Fibroblast of mammary gland (primary cell): Measurements from ENCODE around the gene KIF14.
"Not testable (repeated sequence)": the region's sequence is repeated elsewhere in the genome, so short reads cannot be mapped to it uniquely, and the experiment has no call there.

Experiments
- DNase-seq: peaks from one replicate; pipeline ENCODE4 v3.0.0-alpha.2; 2010; ENCODE audit warnings: low read depth
- H3K4me3 ChIP-seq: 2 replicates; pipeline ENCODE4 v1.5.1; 2011; ENCODE audit warnings: low read depth, mild to moderate bottlenecking, low read length, moderate library complexity; ENCODE audit not compliant: control insufficient read depth
- TF ChIP-seq, protein P1 (sequence below): conservative IDR thresholded peaks from 2 replicates; pipeline ENCODE4 v1.5.1; 2011; ENCODE audit warnings: low read depth, low read length, inconsistent platforms; ENCODE audit not compliant: control insufficient read depth, insufficient read depth

The KIF14 gene

GRCh38 chr1:200561856-200562214 is 58.7 kb downstream of the KIF14 start:
- DNase-seq, result no peak
- TF ChIP-seq, protein P1, sequence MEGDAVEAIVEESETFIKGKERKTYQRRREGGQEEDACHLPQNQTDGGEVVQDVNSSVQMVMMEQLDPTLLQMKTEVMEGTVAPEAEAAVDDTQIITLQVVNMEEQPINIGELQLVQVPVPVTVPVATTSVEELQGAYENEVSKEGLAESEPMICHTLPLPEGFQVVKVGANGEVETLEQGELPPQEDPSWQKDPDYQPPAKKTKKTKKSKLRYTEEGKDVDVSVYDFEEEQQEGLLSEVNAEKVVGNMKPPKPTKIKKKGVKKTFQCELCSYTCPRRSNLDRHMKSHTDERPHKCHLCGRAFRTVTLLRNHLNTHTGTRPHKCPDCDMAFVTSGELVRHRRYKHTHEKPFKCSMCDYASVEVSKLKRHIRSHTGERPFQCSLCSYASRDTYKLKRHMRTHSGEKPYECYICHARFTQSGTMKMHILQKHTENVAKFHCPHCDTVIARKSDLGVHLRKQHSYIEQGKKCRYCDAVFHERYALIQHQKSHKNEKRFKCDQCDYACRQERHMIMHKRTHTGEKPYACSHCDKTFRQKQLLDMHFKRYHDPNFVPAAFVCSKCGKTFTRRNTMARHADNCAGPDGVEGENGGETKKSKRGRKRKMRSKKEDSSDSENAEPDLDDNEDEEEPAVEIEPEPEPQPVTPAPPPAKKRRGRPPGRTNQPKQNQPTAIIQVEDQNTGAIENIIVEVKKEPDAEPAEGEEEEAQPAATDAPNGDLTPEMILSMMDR, result no peak
- H3K4me3 ChIP-seq, result no peak overlapping the region

GRCh38 chr1:200558866-200559459 is 61.6 kb downstream of the KIF14 start:
- peak; percentile 71 for DNase-seq
- no peak overlapping the region for H3K4me3 ChIP-seq
- TF ChIP-seq, protein P1, result peak; percentile 74

DNA sequence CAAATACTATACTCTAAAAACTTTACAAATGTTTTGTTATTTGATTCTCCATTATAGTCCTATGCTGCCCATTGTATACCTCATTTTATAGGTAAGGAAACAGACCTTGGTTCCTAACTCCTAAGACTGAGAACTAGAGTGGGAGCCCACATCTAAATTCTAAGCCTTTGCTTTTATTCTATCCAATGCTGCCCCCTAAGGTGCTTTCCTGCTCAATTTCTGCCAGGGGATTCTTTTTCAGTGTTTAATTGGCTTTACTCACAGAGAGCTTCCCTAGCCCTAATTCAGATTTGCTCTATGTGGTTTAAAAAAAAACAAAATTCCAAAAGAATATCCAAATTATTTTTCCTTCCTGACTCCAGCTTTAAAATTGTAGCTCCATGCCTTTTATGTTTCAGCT is 64.5 kb downstream of the KIF14 start:
- H3K4me3 ChIP-seq, result no peak overlapping the region
- DNase-seq, result peak; percentile 36
- TF ChIP-seq, protein P1, result peak; percentile 27

GRCh38 chr1:200552737-200553136 is 67.8 kb downstream of the KIF14 start:
- H3K4me3 ChIP-seq, DNase-seq: not testable (repeated sequence)

DNA sequence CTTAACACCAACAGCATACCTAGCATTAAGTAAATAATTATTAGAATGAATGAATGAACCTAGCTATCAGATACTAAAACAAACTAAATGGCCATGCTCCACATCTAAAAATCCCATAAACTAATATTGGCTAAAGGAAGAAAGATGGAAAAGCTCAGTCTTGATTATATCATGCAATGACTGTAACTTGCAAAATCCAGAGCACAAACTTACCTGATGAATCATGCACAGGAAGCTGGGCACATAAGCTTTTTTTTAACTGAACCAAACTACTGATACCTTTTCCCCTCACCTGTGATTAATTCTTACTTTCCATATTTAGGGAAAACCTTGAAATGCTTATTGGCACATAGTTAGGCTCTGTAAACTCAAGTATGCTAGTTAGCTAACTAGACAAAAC is 70.2 kb downstream of the KIF14 start:
- H3K4me3 ChIP-seq, result no peak overlapping the region
- TF ChIP-seq, protein P1, result no peak
- DNase-seq, result no peak

DNA sequence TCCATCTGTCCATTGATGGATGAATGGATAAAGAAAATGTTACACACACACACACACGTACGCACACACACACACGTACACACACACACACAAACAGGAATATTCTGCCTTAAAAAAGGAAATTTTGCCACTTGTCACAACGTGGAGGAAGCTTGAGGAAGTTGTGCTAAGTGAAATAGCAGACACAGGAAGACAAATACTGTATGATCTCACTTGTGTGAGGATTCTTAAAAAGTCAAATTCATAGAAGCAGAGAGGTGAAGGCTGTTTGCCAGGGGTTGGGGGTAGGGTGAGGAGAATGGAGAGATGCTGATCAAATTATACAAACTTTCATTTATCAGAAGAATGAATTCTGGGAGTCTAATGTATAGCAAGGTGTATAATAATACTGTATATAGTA is 73.2 kb downstream of the KIF14 start:
- DNase-seq, result no peak
- TF ChIP-seq, protein P1, result no peak
- H3K4me3 ChIP-seq, result no peak overlapping the region

DNA sequence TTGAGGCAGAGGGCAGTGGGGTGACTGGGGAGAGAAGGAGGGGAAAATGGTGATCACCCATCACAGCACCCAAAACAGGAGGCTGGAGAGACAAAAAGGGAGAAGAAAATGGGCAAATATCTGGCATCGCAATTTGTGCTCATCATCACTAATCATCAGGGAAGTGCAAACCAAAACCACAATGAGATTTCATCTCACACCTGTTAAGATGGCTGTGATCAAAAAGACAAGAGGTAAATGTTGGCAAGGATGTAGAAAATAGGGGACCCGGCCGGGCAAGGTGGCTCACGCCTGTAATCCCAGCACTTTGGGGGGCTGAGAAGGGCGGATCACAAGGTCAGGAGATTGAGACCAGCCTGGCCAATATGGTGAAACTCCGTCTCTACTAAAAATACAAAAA is 74.0 kb downstream of the KIF14 start:
- TF ChIP-seq, protein P1, result no peak
- DNase-seq, result no peak
- no peak overlapping the region for H3K4me3 ChIP-seq
